ENCODE data around the gene RPL13. TPM values are rescaled to one million over a fixed set of nuclear protein-coding genes. Genes with fewer than 3 reads are reported as not detected.

RPL13 gene
- total and polyA plus RNA-seq, 10 of the 15 experiments (the other 5 are each of a cell fraction or from before 2014, with no cell fraction given) = 386 to 9,428 (median 2,486) TPM

DNA sequence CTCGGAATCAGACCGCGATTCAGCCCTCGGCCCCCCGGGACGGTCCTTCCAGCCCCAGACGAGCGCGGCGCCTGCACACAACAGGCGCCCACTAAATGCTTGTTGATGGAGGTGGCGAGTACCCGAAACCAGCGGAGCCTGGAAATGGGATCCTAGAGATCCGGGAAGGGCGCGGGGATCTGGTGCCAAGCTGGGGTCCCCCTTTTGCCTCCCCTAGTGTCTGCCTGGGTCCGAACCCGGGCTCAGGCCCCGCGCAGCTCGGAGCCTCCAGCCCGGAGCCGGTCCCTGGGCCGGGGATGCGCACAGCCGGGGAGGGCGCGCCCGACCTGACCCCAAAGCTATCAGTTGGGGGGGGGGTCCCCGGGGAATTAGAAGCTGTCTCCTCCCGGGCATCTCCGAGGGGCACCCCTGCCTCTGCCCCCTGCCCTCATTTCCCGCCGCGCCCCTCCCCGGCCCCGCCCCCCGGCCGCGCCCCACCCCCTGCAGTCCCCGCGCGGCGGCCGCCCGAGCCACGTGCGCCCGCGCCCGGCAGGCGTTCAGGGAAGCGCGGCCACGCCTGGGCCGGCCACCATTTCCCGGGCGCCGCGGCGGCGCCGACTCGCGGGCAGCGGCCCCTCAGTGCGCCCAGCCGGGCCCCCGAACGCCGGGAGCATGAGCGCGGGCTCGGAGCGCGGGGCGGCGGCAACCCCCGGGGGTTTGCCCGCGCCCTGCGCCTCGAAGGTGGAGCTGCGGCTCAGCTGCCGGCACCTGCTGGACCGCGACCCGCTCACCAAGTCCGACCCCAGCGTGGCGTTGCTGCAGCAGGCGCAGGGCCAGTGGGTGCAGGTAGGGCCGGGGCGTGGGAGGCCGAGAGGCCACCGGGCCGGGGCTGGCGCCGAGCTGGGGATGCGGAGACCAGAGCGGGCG is 15.0 kb downstream of the RPL13 start, which contains the start of gene CPNE7:
TSS of gene CPNE7 (plus strand) at position 512 of the 906 bp plus-strand sequence. CDS start at position 652, 140 bp downstream.
- in situ Hi-C loops (cut with MboI) (no loop called here), intact Hi-C loops (cut with micrococcal nuclease; ENCODE audit: unreplicated experiment) (loop anchor here (2.0 kb wide), 1 partner anchor 65 kb away; no protein-coding TSS in a partner anchor)
- 8% methylated on average over 60 of the region's 103 CpGs for WGBS (ENCODE audit: insufficient coverage, insufficient replicate concordance, low lambda C conversion rate, missing lambda C conversion rate)
- Histone ChIP-seq H3K27ac (ENCODE audit: control insufficient read depth, insufficient read depth) (no peak within 1 kb of the TSS), H3K4me2 (ENCODE audit: control insufficient read depth, insufficient read depth) (peak within 1 kb of the TSS; percentile 70; the same call in 1 of the 2 replicates), H3K79me2 (ENCODE audit: control insufficient read depth, insufficient read depth, low read length) (no peaks in the 10 kb centered on the region), H3K4me3 (peak within 1 kb of the TSS; percentile 58), H3K4me1 (ENCODE audit: control insufficient read depth, insufficient read depth, low read length) (peaks cover 15% of the 10 kb centered on the region), H3K36me3 (ENCODE audit: control insufficient read depth in 2 of 2, insufficient read depth in 2 of 2, low read length in 1 of 2) (no peaks in the 10 kb centered on the region), H2AFZ (ENCODE audit: control insufficient read depth, low read depth, low read length) (peak within 1 kb of the TSS; percentile 35), H3K27me3 (replicated peaks in 1 of 2; ENCODE audit: control insufficient read depth in 2 of 2, insufficient read depth in 2 of 2, low read length in 1 of 2) (no peaks in the 10 kb centered on the region; a peak in 1 of 4 replicates), H3K9ac (ENCODE audit: control insufficient read depth, insufficient read depth, low read length) (no peak within 1 kb of the TSS; the same call in 1 of the 2 replicates), H4K20me1 (ENCODE audit: control insufficient read depth, insufficient read depth) (no peaks in the 10 kb centered on the region), H3K9me3 (replicated peaks; ENCODE audit: control insufficient read depth, insufficient read depth, low read length) (no peaks in the 10 kb centered on the region; the same call in 2 of the 3 replicates)
- POLR2A ChIA-PET = interaction anchor here (0.5 kb wide), 1 partner anchor 286 kb away, joined by 3 read pairs; no protein-coding TSS in a partner anchor
- CTCF ChIA-PET = interaction anchor here (0.8 to 1.1 kb wide), 2 partner anchors 25 to 124 kb away, joined by 3 to 4 read pairs; no protein-coding TSS in a partner anchor
- RAD21 ChIA-PET (ENCODE audit: unreplicated experiment) = interaction anchor here (1.3 kb wide), 1 partner anchor 125 kb away, joined by 5 read pairs; no protein-coding TSS in a partner anchor
- FAIRE-seq = no peak
- BruUV-seq (replicated peaks) = no TSS peak
- no peak for DNase-seq (ENCODE audit: low read depth, low spot score)
- peak; percentile 51 for ATAC-seq
- SMC1A ChIA-PET (ENCODE audit: uncharacterized antibody, unreplicated experiment) = no interaction called here
- TF ChIP-seq CHD1 (IDR thresholded peaks at IDR 0.05; ENCODE audit: low read depth, low read length) (no peak), BACH1 (IDR thresholded peaks at IDR 0.05; ENCODE audit: borderline replicate concordance) (0 out of 2 replicates have a peak, but pooled peaks have one; percentile 10), POLR2A (IDR thresholded peaks at IDR 0.05; ENCODE audit: low read depth, low read length) (0 out of 2 replicates have a peak, but pooled peaks have one; percentile 12), DPF2 (IDR thresholded peaks at IDR 0.05) (peak; percentile 19; the same call in 1 of the 2 replicates), KLF5 (IDR thresholded peaks at IDR 0.05; ENCODE audit: partially characterized antibody) (no peak), YY1 (IDR thresholded peaks at IDR 0.05; ENCODE audit: low read depth, low read length) (peak; percentile 21; the same call in 1 of the 2 replicates), MEF2B (IDR thresholded peaks at IDR 0.05; ENCODE audit: partially characterized antibody, poor library complexity, severe bottlenecking) (peak; percentile 18), BHLHE40 (IDR thresholded peaks at IDR 0.05; ENCODE audit: borderline replicate concordance in 1 of 2, low read depth in 2 of 2, low read length in 1 of 2) (peak; percentile 5 to 82; a peak in 2 of 4 replicates), BRCA1 (IDR thresholded peaks at IDR 0.05; ENCODE audit: low read depth, low read length) (no peak), GATAD2B (conservative IDR thresholded peaks at IDR 0.05; ENCODE audit: low read depth) (peak; percentile 42), IKZF1 (conservative IDR thresholded peaks at IDR 0.05) (0 out of 2 replicates have a peak, but pooled peaks have one; percentile 38), HCFC1 (IDR thresholded peaks at IDR 0.05; ENCODE audit: low read length) (no peak)
- TF ChIP-seq, protein P1, sequence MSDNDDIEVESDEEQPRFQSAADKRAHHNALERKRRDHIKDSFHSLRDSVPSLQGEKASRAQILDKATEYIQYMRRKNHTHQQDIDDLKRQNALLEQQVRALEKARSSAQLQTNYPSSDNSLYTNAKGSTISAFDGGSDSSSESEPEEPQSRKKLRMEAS (IDR thresholded peaks at IDR 0.05; ENCODE audit: low read depth, low read length) = 0 out of 2 replicates have a peak, but pooled peaks have one; percentile 41
- TF ChIP-seq, protein P2, sequence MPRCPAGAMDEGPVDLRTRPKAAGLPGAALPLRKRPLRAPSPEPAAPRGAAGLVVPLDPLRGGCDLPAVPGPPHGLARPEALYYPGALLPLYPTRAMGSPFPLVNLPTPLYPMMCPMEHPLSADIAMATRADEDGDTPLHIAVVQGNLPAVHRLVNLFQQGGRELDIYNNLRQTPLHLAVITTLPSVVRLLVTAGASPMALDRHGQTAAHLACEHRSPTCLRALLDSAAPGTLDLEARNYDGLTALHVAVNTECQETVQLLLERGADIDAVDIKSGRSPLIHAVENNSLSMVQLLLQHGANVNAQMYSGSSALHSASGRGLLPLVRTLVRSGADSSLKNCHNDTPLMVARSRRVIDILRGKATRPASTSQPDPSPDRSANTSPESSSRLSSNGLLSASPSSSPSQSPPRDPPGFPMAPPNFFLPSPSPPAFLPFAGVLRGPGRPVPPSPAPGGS (IDR thresholded peaks at IDR 0.05; ENCODE audit: borderline replicate concordance, insufficient read depth, low read depth, low read length, poor library complexity, severe bottlenecking) = no peak
- TF ChIP-seq, protein P3, sequence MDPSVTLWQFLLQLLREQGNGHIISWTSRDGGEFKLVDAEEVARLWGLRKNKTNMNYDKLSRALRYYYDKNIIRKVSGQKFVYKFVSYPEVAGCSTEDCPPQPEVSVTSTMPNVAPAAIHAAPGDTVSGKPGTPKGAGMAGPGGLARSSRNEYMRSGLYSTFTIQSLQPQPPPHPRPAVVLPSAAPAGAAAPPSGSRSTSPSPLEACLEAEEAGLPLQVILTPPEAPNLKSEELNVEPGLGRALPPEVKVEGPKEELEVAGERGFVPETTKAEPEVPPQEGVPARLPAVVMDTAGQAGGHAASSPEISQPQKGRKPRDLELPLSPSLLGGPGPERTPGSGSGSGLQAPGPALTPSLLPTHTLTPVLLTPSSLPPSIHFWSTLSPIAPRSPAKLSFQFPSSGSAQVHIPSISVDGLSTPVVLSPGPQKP (IDR thresholded peaks at IDR 0.05; ENCODE audit: low read depth, low read length) = no peak
- TF ChIP-seq, protein P4, sequence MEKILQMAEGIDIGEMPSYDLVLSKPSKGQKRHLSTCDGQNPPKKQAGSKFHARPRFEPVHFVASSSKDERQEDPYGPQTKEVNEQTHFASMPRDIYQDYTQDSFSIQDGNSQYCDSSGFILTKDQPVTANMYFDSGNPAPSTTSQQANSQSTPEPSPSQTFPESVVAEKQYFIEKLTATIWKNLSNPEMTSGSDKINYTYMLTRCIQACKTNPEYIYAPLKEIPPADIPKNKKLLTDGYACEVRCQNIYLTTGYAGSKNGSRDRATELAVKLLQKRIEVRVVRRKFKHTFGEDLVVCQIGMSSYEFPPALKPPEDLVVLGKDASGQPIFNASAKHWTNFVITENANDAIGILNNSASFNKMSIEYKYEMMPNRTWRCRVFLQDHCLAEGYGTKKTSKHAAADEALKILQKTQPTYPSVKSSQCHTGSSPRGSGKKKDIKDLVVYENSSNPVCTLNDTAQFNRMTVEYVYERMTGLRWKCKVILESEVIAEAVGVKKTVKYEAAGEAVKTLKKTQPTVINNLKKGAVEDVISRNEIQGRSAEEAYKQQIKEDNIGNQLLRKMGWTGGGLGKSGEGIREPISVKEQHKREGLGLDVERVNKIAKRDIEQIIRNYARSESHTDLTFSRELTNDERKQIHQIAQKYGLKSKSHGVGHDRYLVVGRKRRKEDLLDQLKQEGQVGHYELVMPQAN (conservative IDR thresholded peaks at IDR 0.05) = peak; percentile 40; the same call in 1 of the 2 replicates
